CD4-positive, alpha-beta T cell treated with Interferon gamma for 1 hour (primary cell): ENCODE measurements around the gene JARID2.

Experiments used
- DNase-seq: peaks from one replicate; pipeline ENCODE4 v3.0.0-alpha.2; 2020

Gene JARID2

DNA sequence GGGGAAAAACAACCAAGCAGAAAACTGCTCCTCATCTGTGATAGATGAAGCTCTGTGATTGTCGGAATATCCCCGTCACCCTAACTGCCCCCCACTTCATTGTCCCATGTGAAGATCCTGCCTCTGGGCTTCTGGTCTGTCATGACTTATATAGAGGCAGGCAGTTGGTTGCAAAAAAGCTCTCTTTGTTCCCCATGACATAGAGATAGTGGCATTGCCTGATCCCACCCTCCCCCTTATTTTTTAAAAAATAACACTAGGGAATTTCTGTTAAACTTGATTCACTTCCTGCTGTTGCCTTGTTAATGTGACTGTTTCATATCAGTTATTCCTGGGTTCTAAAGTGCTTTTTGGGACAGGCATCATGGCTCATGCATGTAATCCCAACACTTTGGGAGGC, 203.1 kb downstream of the JARID2 start:
- DNase-seq = no peak

DNA sequence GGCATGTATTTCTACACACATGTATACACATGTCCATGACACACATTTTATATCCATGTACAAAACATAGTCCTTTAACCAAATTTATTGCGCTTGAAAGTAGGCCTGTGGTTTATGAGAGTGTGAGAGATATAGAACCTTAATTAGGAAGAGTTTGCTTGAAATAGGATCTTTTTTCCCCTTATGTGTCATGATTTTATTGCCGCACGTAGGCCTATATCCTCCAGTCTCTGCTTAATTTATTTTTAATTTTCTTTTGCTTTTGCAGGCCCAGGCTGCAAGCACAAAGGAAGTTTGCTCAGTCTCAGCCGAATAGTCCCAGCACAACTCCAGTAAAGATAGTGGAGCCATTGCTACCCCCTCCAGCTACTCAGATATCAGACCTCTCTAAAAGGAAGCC, 205.9 kb downstream of the JARID2 start:
- no peak for DNase-seq

DNA sequence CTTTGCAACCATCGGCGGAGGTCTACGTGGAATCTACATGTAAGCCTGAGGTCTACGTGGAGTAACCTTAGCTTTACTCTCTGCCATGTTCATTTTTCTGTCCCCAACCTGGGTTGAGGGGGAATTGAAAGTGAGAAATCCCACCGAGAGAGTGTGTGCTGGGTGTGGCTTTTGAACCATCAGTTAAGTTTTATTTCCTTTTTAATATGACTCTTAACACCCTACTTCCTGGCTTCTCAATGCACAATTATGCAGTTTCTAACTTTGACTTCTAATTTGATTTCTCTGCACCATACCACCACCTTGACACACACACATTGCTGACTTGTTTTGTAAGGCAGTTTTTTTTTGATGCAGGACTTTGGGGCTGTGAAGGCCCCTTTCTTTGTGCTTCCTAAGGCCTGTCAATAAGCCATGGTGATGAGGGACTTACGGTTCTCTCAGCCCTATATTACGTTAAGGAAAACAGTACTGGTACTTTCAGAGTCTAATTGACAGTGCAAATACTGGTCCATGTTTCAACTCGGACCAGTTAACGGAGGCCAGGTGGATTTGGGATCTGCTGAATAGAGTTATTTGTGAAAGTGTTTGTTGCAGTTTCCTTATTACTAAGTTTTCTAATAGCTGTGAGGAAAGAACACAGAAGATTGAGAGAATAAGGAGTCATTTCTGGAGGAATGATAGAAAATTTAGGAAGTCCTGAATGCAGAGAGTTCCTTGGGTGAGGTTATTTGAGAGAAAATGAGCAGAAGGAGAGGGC, 206.5 kb downstream of the JARID2 start:
- DNase-seq = no peak

DNA sequence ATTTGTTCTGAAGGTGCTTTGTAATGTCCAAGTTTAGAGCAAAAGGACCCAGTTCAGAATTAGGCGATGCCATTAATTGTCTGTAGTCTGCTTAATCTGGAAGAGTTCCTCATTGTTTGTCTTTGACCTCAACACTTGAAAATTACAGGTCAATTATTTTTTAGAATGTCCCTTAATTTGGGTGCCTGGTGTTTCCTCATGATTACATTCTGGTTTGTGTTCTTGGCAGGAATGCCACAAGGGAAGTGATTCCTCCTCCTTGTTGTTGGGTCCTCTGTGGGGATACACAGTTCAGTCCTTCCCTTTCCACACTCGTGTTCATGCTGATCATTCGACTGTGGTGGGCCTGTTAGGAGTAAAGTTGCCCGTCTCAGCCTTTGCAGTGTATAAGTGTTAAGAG, 207.3 kb downstream of the JARID2 start:
- DNase-seq = no peak

DNA sequence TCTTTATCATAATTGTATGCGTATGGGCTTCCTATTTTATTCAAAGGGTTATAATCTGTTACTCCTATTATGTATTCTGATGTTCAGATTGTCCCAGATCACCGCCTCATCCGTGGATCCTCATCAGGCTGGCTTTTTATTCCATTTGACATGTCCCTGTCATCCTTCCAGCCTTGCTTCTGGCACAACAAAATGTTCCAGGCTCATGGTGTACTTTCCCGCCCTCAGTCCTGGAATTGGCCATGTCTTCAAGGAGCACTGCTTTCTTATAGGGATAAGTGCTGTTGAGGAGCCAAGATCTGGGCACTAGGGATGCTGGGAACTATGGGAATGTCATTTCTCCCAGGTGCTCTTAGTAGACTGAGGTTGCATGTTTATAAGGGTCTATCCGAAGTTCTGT, 207.8 kb downstream of the JARID2 start:
- no peak for DNase-seq

DNA sequence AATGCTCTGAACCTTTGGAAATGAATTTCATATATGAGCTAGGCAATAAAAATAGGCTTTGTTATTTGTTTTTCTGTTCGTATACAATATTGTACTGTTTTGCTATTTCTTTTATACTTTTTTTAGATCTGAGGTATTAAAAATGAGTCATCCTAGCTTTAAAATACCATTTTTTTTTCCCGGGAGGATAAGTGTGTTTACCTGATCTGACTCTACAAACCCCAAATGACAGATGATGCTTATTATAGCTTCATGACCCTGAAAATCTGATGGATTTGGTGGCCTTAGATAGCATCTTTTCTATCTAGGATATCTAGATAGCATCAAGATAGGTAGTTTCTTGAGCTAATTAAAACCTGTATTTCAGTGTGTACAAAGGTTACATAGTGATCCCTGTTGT, 210.6 kb downstream of the JARID2 start:
- no peak for DNase-seq

DNA sequence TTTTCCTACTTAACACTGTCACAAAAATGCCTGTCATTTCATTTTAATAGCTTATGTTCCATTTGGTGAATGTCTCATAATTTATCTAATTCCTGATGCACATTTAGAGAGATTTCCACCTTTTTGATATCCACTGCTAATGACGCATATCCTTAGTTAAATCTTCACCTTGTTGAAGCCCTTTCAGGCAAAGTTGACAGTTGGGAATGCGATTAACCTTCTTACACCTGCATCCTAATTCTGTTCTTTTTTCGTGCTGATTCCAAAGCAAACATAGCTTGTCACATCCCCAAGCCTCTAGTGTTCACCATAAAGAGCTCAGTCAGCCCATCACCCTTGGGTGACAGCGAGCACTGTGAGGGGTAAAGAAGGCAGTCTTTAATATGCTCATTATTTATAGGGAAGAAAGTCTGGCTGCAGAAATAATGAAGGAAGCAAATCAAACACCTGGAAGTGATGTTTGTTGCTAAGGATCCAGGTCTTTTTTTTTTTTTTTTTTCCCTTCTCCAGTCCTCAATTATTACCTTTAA, 211.3 kb downstream of the JARID2 start:
- DNase-seq = no peak

DNA sequence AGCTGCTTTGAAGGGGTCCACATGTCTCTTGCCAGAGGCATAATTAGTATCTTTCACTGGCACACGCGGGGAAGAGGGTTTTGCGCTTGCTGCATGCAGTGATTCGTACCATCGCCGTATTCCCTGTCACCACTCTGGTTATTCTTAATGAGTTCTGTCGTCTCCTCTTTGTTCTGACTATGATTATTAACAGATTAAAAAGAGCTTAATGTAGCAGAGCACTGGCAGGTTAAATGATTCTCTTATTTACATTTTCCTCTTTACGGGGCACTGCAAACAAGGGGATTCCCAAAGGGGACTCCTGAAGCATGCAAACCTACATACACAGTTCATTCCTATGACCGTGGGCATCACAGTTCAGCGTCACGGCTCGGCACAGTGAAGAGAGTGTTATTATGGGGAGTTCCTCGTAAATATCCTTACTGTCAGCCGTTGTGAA, 212.2 kb downstream of the JARID2 start:
- peak; percentile 18 for DNase-seq

DNA sequence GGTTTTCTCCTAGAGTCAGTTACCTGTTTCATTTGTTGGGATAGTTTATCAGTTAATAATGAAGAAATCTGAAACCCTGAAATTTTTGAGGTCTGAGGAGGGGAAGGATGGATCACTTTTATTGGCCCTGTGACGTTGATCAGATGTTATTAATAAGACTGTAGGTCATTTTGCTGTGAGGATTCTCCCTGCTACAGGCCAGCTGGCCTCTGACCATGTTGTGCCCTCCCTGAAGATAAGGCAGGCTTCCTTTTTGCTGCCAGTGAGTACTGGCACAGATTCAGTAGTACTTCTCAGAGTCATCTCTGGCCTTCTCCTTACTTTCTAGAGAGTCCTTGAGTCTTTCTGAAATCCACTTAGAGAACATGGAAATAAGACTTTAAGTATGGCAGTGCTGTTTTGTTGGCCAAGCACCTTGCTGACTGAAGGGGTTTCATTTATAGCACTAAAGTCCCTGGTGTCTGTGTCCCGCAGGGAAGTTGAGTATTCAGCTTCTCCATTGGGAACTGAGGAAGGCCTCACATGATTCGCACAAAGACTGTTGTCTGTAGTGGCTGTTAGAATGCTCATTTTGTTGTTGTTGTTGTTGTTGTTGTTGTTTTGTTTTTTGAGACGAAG, 214.3 kb downstream of the JARID2 start:
- no peak for DNase-seq

DNA sequence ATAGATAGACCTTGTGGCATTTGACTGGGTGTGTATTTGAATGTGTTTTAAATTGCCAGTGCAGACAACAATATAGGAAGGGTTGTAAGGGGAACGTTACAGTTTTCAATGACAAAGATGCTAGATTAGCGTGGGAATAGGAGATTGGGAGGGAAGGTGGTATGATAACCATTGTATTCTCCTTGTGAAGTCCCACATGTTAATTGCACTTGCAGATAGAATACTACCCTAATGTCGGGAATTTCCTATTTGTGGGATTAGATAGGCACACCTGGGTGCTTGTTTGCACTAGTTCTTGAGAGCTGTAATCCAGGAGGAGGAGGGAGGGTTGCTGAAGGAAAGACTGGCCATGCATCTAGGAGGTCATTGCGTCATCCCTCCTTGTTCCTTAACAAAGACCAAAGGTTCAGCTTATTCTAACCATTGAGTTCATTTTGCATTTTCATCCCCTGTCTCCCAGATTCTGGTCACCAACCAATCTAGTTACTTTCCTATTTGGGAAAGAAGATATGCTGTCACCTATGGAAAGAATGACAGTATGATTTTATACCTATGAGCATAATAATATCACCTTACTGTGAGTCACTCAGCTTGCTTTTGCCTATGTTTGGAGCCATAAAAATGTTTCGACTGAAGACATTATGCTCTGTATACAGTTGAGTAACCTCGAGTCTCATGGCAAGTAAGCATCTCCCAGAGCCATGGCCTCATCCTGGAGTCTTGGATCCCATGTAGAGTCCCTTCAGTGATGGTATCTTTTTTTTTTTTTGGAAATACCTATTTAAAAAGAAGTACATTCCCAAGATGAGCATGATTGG, 215.5 kb downstream of the JARID2 start:
- no peak for DNase-seq

DNA sequence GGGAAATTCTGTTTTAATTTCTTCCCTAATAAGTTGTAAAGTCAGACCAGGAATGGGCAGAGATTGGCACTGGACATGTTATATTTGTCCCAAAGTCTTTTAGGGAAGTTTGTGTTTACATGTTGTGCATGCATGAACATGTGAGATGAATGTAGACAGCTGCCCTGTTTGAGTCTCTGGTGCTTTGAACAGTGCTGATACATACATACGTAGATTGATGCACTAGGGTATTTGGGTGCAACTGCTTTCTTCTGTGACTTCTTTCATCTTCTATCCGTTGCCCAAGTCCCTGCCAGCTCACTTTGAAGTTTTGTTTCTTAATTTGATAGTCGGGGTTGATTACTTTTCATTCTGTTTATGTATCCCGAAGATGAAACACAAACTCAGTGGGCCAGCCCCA, 216.4 kb downstream of the JARID2 start:
- no peak for DNase-seq

DNA sequence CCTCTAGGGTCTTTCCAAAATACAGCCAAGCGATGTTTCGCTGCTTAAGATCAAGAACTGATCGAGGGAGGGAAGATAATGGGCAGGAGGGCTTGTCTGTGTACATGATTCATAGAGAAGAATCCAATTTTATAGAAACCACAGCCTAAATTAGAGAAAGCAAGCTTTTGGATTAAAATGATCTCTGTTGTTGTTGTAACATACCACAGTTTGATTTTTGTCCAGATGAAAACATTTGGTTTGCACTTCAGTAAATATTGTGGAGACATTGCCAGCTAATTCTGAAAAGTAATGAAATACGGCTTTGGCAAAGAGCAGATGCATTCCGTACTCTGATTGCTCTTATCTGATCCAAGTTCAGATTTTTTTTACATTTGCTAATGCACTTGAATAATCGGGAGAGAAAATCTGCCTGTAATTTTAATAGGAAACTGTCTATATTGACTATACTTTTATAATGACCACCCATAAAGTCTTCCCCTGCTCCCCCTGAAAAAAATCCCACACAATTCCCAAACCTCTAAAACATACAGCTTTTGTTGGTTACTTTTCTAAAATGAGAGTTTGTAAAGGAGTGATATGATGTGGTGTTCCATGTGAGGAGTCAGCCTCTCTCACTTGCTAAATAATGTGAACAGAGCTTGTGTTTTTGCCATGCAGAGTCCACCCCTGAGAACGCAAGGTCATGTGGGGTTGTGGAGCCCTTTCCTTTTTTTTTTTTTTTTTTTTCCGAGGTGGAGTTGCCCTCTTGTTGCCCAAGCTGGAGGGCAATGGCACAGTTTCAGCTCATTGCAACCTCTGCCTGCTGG, 217.1 kb downstream of the JARID2 start:
- DNase-seq = no peak

DNA sequence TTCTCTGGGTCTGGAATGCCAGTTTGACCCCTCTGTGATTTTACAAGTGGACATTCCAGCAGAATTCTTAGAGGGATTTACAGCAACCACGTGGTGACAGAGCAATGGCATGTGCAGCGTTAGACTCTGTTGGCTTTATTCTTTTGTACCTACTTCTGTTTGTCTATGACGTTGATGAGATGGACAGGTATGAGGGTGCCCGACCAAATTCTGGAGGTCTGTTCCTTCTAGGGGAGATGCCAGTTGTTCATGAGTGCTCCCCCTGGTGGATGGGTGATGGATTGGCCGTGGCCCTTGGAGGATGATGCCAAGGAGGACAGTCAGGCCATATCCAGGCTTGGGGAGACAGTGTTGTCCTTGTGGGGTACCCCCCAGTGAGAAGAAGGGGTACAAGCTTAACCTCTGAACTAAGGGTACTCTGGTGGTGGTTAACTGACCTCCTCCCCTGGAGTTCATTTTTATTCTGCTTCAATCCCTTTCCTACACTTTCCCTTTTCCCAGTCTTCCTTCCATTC, 218.4 kb downstream of the JARID2 start:
- peak; percentile 45 for DNase-seq

DNA sequence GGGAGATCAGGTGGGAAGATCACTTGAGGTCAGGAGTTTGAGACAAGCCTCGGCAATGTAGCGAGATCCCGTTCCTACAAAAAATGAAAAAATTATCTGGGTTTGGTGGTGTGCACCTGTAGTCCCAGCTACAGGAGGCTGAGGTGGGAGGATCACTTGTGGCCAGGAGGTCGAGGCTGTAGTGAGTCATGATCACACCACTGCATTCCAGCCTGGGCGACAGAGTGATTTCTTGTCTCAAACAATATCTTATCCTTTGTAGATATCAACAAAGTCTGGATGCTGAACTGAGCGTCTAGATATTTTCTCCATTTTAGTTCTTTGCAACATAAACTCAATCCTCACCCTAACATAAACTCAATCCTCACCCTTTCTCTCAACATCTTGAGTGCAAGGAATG, 219.3 kb downstream of the JARID2 start:
- DNase-seq = no peak

DNA sequence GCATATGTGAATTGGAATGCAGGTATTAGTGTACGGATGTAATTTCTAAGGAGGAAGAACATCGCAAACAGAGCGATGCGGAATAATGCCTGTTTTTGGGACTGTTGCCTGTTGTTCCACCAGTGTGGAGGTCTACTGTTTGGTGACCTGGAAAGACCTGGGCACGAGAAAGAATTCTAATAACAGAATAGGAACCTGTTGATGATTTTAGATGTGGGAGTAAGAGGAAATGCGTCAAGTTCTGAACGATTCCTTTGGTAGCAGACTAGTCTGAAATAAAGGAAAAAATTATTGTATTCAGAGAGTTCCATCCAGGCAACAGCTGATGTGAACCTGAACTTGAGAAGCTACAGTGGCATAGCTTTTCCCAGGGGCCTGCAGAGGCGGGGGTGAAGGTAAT, 224.9 kb downstream of the JARID2 start:
- no peak for DNase-seq

DNA sequence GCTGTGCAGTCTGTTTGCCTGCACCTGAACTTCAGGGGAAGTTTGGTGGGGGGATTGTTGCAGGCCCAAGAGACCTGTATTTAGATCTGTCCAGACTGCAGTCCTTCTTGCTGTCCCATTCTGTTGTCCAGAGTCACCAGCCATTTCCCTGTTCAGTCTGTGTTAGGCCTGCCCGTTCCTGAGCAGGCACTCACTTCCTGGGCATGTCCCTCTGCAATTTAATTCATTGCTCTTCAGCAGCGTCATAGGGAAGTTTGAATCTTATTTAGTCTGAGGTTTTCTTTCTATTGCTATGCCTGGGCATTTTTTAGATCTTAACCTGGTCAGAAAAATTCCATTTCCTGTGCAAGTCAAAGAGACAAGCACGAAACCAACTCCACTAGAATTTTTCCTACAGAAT, 226.8 kb downstream of the JARID2 start:
- DNase-seq = no peak

DNA sequence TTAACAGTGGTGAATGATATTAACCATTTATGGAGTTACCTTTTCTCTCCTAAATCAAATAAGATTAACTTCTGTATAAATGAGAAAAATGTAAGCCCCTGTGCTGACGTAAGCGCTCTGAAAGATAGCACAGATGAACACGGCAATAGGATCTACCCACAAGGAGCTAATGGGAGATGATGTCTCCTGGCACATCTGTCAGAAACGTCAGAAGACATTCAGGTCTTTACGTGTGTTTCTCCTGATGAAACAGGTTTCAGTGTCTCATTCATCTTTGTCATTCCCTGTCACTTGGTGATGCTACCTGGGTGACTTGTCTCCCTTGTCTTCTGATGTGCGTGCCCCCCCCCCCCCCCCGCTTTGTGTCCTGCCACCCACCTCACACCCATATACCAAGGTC, 227.3 kb downstream of the JARID2 start:
- no peak for DNase-seq

DNA sequence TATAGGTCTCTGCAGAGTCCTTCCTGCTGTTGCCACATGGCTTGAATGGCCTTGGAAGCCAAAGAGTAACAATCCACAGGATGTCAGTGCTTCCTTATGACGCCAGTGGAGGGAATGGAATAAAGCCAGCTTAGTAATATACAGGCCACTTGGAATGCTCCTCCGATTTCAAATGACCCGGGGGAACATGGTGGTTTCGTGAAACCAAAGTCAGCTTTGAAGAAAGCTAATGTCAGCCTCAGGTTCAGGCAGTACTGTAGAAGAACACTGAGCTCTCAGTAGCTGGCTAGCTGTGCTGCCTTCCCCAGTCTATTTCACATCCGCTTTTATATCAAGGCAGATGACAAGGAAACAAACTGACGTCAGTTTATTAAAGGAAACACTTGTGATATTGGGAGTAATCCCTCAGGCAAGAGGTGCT, 227.9 kb downstream of the JARID2 start:
- no peak for DNase-seq

DNA sequence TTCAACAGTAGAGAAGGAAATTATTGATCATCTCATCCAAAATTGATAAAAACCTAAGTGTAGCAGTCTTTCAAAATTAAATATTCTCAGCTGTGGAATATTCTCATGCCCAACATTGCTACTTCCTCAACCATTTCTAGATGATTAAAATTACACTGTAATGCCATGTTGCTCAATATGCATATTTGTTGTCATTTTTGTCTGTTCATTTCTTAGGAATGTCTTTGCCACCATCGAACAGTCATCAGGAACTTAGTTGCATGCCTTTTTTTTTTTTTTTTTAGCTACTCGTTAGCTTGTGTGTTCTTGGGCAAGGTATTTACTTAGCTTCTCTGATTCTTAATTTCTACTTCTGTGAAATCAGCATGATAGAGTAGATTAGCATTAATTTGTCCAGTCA, 228.3 kb downstream of the JARID2 start:
- no peak for DNase-seq

DNA sequence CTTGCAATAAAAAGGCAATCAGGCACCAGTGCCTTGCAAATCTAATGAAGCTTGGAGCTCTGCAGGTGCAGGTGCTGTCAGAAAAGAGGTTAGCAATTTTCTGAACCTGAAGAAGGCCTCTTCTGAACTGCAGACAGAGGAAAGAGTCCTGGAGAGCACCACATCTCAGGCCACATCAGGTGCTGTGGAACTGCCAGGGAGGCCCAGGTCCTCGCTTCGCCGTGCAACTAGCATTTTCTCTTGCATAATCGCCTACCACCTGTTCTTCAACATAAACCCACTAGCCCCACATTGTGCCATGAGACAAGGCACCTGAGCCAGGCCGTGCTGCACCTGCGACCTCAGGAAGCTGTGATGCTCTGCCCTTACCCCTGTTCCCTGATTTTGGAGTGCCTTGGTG, 229.4 kb downstream of the JARID2 start:
- DNase-seq = no peak

DNA sequence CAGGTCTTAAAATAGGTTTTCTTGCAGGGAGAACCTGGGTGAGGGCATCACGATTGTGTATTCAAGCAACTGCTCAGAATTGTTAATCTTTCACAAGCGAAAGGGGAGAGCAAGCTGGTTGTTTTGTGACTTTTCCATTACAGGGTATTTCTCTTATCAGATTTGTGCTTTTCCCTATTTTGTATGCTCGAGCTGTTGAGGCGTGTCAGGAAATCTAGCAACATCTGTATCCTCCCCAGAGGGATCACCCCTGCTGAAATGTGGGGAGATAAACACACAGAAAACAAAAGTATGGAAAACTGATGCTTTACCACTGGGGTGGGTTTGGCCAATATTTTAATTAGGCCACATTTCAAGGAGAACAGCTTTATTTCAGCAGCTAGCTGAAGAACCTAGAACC, 230.0 kb downstream of the JARID2 start:
- no peak for DNase-seq

DNA sequence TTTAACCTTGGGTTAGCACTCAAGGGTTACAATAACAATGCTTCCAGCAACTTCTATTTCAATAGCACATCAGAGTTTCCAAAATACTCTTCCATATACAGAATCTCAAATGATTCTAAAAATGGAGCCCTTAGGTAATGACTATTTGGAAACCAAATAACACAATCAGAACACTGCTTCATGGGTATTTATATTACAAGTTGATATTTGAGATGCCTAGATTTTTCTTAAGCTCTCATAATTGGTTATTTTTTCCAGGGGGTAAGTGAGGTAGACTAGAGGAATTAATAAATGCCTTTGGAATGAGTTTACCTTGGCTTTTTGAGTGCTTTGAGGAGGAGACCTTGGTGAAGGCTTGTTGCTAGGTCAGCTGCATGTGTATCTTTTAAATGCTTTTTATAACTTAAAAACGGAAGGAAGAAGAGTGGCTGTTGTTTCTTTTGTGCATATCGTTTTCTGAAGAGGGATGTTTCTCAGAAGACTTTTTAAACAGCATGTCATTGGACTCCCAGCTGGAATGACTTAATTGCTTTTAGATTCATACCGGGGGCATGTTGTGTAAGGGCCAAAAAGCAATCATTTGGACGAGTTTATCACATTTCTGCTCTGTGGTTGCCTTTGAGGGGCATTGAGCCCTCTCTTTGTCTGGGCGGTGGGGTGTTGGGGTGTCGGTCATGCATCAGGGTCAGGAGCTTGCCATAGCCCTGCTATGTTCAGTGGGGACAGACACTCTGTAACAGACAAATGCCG, 230.9 kb downstream of the JARID2 start:
- no peak for DNase-seq
